ENCODE data around the gene PC. TPM values are rescaled to one million over a fixed set of nuclear protein-coding genes. Genes with fewer than 3 reads are reported as not detected.
"Not testable (repeated sequence)": the region's sequence is repeated elsewhere in the genome, so short reads cannot be mapped to it uniquely, and the experiment has no call there.

The PC gene
- total and polyA plus RNA-seq, 5 experiments from 2014 or later = 3.5 to 8.5 (median 6.9) TPM

DNA sequence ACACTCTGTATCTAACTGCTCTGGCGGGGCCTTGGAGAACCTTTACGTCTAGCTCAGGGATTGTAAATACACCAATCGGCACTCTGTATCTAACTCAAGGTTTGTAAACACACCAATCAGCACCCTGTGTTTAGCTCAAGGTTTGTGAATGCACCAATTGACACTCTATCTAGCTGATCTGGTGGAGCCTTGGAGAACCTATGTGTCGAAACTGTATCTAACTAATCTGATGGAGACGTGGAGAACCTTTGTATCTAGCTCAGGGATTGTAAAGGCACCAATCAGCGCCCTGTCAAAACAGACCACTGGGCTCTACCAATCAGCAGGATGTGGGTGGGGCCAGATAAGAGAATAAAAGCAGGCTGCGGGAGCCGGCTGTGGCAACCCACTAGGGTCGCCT is 31.2 kb upstream of the PC start:
- H3K4me1 Mint-ChIP-seq, H3K4me3 Mint-ChIP-seq, POLR2A ChIA-PET, H3K27ac Mint-ChIP-seq, ATAC-seq, DNase-seq, H3K36me3 Mint-ChIP-seq, H3K9me3 Mint-ChIP-seq: not testable (repeated sequence)
- H3K27me3 Mint-ChIP-seq = peaks cover 7 to 20% (median 15%) of the 10 kb centered on the region in 5 donors

DNA sequence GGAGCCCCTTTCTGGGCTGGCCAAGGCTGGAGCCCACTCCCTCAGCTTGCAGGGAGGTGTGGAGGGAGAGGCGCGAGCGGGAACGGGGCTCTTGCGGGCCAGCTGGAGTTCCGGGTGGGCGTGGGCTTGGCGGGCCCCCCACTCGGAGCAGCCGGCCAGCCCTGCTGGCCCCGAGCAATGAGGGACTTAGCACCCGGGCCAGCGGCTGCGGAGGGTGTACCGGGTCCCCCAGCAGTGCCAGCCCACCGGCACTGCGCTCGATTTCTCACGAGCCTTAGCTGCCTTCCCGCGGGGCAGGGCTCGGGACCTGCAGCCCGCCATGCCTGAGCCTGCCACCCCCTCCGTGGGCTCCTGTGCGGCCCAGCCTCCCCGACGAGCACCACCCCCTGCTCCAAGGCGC is 30.6 kb upstream of the PC start:
- peak in 1 of 10 donors; percentile 3 for DNase-seq
- POLR2A ChIA-PET, ATAC-seq, H3K4me1 Mint-ChIP-seq, H3K9me3 Mint-ChIP-seq, H3K4me3 Mint-ChIP-seq, H3K27ac Mint-ChIP-seq, H3K36me3 Mint-ChIP-seq: not testable (repeated sequence)
- H3K27me3 Mint-ChIP-seq = peaks cover 7 to 21% (median 18%) of the 10 kb centered on the region in 5 donors

DNA sequence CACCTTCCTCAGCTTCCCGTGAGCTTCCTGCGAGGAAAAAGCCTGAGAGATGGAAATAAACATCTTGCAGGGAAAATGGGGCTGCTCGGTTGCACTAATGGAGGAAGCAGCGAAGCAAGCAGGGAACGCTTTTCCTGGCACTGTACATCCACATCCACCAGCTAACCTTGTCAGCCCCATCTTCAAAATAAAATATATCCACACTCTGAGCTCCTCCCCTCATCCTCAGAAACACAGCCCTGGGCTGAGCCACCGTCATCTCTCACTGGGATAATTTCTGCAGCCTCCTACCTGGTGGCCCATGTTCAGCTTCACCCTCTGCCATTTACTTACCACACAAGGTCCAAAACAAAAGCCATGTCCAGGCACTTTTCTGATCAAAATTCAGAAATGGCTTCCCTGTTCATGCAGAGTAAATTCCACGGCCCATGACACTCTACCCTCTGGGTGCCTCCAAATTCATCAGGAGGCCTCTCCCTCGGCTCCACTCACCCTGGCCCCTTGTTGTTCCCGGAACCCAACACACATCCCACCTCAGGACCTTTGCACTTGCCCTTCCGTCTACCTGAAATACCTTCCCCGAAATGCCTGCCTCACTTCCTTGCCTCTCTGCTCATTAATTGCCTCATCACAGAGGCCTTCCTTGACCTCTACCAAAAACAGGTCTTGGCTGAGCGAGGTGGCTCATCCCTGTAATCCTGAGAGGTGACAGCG is 29.9 kb upstream of the PC start:
- DNase-seq (peak in 1 of 10 donors; percentile 13), ATAC-seq (no peak)
- peaks cover 4 to 24% (median 20%) of the 10 kb centered on the region in 5 donors for H3K27me3 Mint-ChIP-seq
- peaks cover 0 to 2% (median 0%) of the 10 kb centered on the region in 3 donors for H3K36me3 Mint-ChIP-seq
- peaks cover 0 to 9% (median under 1%) of the 10 kb centered on the region in 4 donors for H3K4me1 Mint-ChIP-seq
- no peak overlapping the region for H3K4me3 Mint-ChIP-seq
- POLR2A ChIA-PET = interaction anchor here (1.1 kb wide), 1 partner anchor 29 kb away, joined by 3 read pairs; no protein-coding TSS in a partner anchor
- H3K9me3 Mint-ChIP-seq = peaks cover 0 to 1% (median 0%) of the 10 kb centered on the region in 9 donors
- H3K27ac Mint-ChIP-seq = peak overlapping the region in 1 of 10 donors; percentile 88

DNA sequence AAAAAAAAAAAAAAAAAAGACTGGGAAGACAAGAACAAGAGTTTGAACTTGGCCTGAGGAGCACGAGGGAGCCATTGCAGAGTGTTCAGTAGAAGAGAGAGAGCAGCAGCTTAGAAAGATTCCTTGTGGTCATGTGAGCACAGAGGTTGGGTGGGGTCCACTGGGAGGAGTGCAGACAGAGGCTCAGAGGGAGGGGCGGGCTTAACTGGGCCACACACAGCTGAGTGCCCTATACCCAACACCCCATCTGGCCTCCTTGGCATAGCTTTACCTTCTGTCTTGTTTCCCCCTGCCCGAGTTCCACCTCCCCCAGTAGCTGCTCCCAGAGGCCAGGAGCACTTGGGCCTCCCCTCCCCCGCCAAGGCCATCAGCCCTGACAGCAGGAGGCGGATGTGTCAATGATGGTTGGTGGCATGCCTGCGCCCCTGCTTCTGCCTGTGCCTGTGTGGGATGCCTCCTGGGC is 29.0 kb upstream of the PC start:
- H3K36me3 Mint-ChIP-seq = peaks cover 0 to 2% (median 0%) of the 10 kb centered on the region in 3 donors
- no peak overlapping the region for H3K4me3 Mint-ChIP-seq
- peaks cover 0 to 1% (median 0%) of the 10 kb centered on the region in 9 donors for H3K9me3 Mint-ChIP-seq
- peak in 1 of 10 donors; percentile 45 for DNase-seq
- H3K27me3 Mint-ChIP-seq = peaks cover 6 to 28% (median 20%) of the 10 kb centered on the region in 5 donors
- peaks cover 2 to 10% (median 7%) of the 10 kb centered on the region in 4 donors for H3K4me1 Mint-ChIP-seq
- H3K27ac Mint-ChIP-seq = no peak overlapping the region
- POLR2A ChIA-PET = interaction anchor here (1.1 kb wide), 1 partner anchor 29 kb away, joined by 3 read pairs; no protein-coding TSS in a partner anchor
- no peak for ATAC-seq

DNA sequence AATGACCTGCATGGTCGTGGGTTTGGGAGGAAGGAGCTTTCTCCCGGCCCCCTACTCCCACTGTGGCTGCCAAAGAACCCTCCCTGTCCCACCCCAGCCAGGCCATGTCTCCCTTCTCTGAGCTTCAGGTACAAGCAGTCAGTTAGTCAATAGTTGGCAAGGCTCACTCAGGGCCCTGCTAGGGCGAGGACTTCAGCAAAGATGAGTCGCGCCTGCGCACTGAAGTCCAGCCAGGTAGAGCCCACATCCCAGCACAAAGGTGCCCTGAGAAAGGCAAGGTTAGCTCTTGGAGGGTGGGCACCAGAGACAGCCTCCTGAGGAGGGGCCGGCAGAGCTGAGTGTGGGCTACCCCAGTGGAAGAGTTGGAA is 28.0 kb upstream of the PC start:
- Mint-ChIP-seq H3K36me3 (peaks cover 0 to 2% (median 0%) of the 10 kb centered on the region in 3 donors), H3K4me1 (peaks cover 5 to 13% (median 9%) of the 10 kb centered on the region in 4 donors), H3K27ac (peak overlapping the region in 1 of 10 donors; percentile 58), H3K27me3 (peaks cover 6 to 28% (median 20%) of the 10 kb centered on the region in 5 donors), H3K9me3 (peaks cover 0 to 1% (median 0%) of the 10 kb centered on the region in 9 donors), H3K4me3 (no peak overlapping the region)
- ATAC-seq = no peak
- POLR2A ChIA-PET = no interaction called here
- no peak for DNase-seq

DNA sequence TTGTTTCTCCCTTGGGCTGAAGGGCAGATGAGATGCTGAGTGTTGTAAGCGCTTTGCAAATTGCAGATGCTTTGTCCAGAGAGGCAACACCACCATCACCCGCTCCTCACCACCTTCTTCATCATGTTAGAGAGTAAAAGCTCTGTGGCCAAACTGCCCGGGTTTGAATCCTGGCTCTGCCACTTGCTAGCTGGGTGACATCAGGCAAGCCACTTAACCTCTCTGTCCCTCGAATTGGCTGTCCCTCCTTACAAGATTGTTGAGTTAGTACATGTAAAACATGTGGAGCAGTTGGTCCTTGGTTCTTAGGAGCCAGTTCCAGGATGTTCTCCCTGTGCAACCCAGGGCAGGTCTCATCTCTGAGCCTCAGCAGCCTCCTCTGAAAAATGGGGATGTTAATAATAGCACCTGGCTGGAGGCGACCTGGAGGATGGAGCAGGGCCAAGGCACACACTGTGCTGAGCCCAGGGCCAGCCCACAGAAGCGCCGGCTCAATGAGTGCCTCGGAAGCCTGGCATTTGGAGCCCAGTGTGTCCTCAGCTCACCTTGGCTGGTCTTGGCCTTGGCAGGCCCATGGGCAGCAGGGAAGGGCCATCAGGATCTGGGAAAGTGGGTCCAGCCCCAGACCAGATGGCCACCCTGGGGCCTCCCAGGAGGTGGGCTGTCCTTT is 27.5 kb upstream of the PC start:
- H3K4me3 Mint-ChIP-seq = no peak overlapping the region
- peaks cover 5 to 13% (median 9%) of the 10 kb centered on the region in 4 donors for H3K4me1 Mint-ChIP-seq
- peaks cover 6 to 28% (median 20%) of the 10 kb centered on the region in 5 donors for H3K27me3 Mint-ChIP-seq
- H3K27ac Mint-ChIP-seq = peak overlapping the region in 1 of 10 donors; percentile 25
- peaks cover 0 to 1% (median 0%) of the 10 kb centered on the region in 9 donors for H3K9me3 Mint-ChIP-seq
- ATAC-seq (no peak), DNase-seq (no peak)
- POLR2A ChIA-PET = no interaction called here
- H3K36me3 Mint-ChIP-seq = peaks cover 0 to 2% (median 0%) of the 10 kb centered on the region in 3 donors

DNA sequence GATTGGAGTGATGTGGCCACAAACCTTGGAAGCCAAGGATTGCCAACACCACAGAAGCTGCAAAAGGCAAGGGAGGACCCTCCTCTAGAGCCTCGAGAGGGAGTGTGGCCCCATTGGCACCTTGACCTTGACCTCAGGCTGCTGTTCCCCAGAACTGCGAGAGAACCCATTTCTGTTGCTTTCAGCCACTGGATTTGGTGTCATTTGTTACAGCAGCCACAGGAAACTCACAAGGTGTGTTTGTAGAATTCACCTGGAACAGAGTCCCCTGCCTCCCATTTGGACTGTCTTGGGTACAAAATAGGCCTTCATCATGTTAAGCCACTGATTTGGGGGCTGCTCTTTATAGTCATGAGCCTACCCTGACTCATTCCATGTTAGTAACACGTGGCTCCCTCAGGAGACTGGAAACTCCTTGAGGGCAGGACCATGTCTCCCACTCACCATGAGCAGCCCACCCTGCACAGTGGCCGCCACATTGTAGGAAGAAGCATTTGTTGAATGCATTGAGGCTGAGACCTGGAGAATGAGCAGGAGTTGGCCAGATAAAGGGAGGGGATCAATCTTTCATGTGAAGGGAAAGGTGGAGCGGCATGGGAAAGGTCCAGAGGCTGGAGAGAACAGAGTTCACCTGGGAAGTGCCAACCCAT is 25.2 kb upstream of the PC start:
- POLR2A ChIA-PET = no interaction called here
- peaks cover 0 to 4% (median 0%) of the 10 kb centered on the region in 9 donors for H3K9me3 Mint-ChIP-seq
- H3K36me3 Mint-ChIP-seq = peaks cover 0 to 2% (median 0%) of the 10 kb centered on the region in 3 donors
- H3K27ac Mint-ChIP-seq = peak overlapping the region in 1 of 10 donors; percentile 48
- no peak overlapping the region for H3K4me3 Mint-ChIP-seq
- DNase-seq (no peak), ATAC-seq (no peak)
- peaks cover 5 to 13% (median 8%) of the 10 kb centered on the region in 4 donors for H3K4me1 Mint-ChIP-seq
- H3K27me3 Mint-ChIP-seq = peaks cover 3 to 23% (median 18%) of the 10 kb centered on the region in 5 donors

DNA sequence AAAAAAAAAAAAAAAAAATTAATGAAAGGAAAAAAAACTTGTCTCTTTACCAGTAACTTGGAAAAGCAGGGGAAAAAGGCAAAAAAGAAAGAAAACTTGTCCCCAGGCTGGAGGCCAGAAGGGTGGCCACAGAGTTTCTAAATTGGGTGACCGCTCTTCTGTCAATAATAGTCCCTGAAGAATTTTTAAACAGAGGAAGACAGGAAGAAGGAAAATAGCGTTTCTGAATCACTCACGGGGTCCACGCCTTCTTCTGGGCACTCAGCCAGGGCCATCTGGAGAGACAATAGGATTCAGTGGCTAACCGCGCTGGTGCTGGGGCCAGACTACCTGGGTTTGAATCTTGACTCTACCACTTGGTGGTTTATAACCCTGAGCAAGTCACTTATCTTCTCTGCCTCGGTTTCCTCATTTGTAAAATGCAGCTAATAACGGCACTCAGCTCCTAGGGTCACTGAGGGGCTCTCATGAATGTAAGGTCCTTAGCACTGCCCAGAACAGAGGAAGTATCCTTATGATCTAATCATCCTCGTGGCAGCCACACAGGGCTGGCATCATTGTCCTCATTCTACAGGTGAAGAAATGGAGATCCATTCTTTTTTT is 23.9 kb upstream of the PC start:
- DNase-seq = peak in 4 of 10 donors; percentile 0 to 39 (median 12)
- Mint-ChIP-seq H3K27me3 (peaks cover 3 to 22% (median 16%) of the 10 kb centered on the region in 5 donors), H3K36me3 (peaks cover 0 to 2% (median 0%) of the 10 kb centered on the region in 3 donors), H3K4me1 (peaks cover 5 to 13% (median 8%) of the 10 kb centered on the region in 4 donors), H3K9me3 (peaks cover 0 to 10% (median 0%) of the 10 kb centered on the region in 9 donors), H3K4me3 (no peak overlapping the region), H3K27ac (no peak overlapping the region)
- POLR2A ChIA-PET = no interaction called here
- peak in 1 of 2 donors; percentile 48 for ATAC-seq

DNA sequence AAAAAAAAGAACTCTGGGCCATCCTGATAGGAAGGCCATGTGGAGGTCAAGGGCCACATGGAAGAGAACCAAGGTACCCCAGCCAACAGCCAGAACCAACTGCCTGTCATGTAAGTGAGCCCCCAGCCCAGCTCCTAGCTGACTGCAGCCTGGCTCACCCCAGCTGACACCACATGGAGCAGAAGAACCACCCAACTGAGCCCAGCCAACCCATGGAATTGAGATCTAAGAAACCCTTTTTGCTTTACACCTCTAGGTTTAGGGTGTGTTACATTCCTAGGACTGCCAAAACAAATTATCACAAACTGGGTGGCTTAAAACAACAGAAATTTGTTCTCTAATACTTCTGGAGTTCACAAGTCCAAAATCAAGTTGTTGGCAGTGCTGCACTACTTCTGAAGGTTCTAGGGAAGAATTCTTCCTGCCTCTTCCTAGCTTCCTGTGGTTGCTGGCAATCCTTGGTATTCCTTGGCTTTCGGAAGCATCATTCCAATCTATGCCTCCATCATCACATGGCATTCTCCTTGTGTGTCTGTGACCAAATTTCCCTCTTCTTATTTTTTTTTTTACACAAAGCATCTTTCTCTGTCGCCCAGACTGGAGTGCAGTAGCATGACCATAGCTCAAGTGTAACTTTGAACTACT is 21.3 kb upstream of the PC start:
- H3K9me3 Mint-ChIP-seq = peaks cover 0 to 10% (median 0%) of the 10 kb centered on the region in 9 donors
- POLR2A ChIA-PET = no interaction called here
- no peak for DNase-seq
- no peak overlapping the region for H3K27ac Mint-ChIP-seq
- peak overlapping the region in 1 of 10 donors; percentile 12 for H3K4me3 Mint-ChIP-seq
- no peak for ATAC-seq
- peaks cover 0 to 21% (median 4%) of the 10 kb centered on the region in 5 donors for H3K27me3 Mint-ChIP-seq
- no peaks in the 10 kb centered on the region for H3K36me3 Mint-ChIP-seq
- H3K4me1 Mint-ChIP-seq = peaks cover 2 to 13% (median 7%) of the 10 kb centered on the region in 4 donors

DNA sequence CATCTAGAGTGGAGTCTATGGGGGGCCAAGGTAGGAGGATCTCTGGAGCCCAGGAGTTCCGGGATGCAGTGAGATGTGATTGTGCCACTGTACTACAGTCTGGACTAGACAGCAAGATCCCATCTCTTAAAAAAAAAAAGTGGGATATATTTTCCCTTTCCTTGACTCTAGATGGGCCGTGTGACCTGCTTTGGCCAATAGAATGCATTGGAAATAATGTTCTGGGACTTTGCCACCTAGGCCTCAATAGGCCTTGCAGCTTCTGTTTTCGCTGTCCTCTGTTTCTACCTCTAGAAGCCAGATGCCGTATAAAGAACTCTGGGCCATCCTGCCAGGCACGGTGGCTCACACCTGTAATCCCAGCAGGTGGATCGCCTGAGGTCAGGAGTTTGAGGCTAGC is 20.5 kb upstream of the PC start:
- peaks cover 0 to 16% (median 4%) of the 10 kb centered on the region in 5 donors for H3K27me3 Mint-ChIP-seq
- DNase-seq = peak in 1 of 10 donors; percentile 3

DNA sequence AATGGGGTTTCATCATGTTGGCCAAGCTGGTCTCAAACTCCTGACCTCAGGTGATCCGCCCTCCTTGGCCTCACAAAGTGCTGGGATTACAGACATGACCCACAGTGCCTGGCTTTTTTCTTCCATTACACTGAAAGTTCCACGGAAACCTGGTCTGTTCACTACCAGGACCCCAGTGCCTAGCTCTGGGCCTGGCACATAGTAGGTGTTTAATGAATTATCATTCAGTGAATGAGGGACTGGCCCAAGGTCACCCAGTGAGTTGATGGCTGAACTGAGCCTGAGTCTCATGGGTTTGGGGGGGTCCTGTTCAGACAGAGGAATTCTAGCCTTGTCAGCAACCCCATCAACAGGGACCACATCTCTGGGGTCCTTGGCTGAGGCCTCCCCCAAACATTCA is 20.0 kb upstream of the PC start:
- Mint-ChIP-seq H3K9me3 (peaks cover 0 to 10% (median 0%) of the 10 kb centered on the region in 9 donors), H3K27me3 (peaks cover 0 to 12% (median 4%) of the 10 kb centered on the region in 5 donors), H3K4me1 (peaks cover 0 to 13% (median 7%) of the 10 kb centered on the region in 4 donors), H3K4me3 (no peak overlapping the region), H3K27ac (no peak overlapping the region), H3K36me3 (no peaks in the 10 kb centered on the region)
- no peak for ATAC-seq
- DNase-seq = no peak
- POLR2A ChIA-PET = no interaction called here

More for the DNA sequence above, 20.5 kb upstream of the PC start:
- no peak for ATAC-seq
- Mint-ChIP-seq H3K4me3 (no peak overlapping the region), H3K36me3 (no peaks in the 10 kb centered on the region), H3K9me3 (peaks cover 0 to 10% (median 0%) of the 10 kb centered on the region in 9 donors), H3K27ac (no peak overlapping the region), H3K4me1 (peaks cover 0 to 13% (median 7%) of the 10 kb centered on the region in 4 donors)
- POLR2A ChIA-PET = no interaction called here
